HG03066 (cell line): ENCODE results near the gene OXLD1.
"Not testable (repeated sequence)": the region's sequence is repeated elsewhere in the genome, so short reads cannot be mapped to it uniquely, and the experiment has no call there.

ENCODE experiments used
- ATAC-seq: cut with Tn5 transposase; IDR thresholded peaks from one replicate; pipeline ENCODE4 v1.9.1; 2021; ENCODE audit warnings: low read depth; ENCODE audit not compliant: unreplicated experiment

The OXLD1 gene

DNA sequence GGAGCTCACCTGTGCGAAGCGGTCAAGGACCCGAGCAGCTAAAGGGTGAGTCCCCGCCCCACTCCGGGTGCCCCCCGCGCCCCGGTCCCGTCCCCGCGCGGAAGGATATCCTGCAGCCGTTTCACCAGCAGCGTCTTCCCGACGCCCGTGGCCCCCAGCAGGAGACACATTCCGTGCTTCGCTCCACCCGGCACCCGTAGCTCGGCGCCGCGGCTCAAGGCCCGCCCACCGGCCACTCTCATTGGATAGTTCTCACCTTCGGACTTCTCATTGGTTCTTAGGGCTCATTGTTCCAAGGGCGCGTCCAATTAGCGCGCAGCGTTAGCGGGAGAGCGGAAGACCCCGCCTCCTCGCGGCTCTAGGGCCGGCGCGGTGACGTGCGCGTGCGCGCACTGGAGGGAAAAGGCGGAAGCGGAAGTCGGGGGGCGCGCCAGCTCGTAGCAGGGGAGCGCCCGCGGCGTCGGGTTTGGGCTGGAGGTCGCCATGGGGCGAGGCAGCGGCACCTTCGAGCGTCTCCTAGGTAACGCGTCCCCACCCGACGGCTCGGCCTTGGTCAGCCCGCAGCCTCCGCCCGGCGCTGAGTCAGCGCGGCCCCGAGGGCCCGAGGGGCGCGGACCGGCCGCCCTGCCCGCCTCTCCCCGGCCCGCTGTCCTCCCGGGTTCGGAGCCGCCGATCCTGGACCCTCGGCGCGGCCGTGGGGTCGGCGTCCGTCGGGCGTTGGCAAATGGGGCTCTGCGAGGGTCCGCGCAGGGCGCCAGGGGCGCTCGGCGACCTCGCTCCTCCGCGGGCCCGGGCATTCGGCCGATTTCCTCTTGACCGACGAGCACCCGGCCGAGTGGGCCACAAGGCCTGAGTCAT lies 17.4 kb upstream of the OXLD1 start, which contains the start of the genes ARL16 and HGS:
TSS of gene ARL16 (minus strand) at position 214 of the 858 bp plus-strand sequence. CDS start at position 170, 44 bp downstream.
TSS of gene HGS (plus strand) at position 428 of the 858 bp plus-strand sequence. CDS start at position 484, 56 bp downstream.
- peak; percentile 98 for ATAC-seq

DNA sequence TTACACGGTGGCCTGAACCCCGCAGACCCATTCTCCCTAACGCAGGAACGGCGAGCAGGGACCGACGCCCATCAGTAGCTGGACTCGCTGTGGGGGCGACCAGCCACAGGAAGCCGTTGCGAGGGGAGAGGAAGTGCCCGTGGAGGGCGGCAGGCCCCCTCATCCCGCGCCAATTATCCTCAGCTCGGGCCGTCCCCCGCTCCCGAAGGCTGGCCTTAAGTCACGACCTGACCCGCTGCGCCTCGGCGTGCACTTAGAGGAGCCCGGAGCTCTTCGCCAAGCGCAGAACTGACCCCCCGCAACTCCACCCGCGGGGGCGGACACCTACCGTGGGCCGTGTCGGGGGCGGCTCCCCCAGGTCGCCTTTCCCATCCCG lies 16.8 kb upstream of the OXLD1 start:
- peak; percentile 3 for ATAC-seq

DNA sequence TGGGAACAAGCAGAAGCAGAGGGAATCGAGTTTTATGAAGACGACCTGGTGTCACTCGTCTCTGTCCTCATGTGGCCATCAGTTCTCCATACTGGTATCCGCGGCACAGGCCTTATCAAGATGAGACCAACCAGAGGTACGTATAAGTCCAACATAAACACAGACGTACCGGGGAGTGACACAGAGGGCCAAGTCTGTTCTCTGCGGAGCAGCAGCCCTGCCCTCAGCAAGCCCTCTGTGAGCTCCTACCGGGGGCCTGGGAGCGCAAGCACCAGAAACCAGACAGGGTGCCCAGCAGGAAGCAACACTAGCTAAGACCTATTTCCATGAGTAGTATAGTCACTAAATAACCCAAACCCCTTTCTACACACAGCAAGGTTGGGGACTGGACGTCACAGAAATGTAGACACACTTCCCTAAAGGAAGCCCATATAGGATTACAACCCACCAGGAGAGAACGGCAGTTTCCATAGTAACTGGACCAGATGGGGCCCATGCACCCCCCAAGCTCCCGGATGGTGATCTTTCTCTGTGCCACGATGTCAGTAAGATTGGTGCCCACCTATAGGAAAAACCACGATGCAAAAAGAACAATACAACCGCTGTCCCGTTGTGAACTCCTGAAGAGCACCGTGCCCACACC lies 16.3 kb upstream of the OXLD1 start:
- ATAC-seq = no peak

DNA sequence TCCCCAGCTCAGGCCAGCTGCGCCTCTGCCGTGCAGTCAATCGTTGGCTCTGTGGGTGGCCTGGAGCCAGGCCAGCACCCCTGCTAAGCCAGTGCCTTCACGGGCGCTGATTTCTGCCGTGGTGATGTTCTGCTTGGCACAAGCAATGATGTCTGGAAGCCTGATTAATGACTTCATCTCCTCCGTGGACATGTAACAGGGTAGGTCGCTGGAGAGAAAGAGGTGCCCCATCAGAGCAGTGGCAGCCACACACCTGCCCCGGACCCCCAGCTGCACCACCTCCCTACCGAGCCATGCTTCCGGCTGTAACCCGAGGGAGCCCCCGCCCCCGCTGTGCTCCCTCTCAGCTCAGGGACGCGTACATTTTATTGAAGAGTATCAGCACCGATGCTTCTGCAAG lies 15.3 kb upstream of the OXLD1 start:
- ATAC-seq = no peak

DNA sequence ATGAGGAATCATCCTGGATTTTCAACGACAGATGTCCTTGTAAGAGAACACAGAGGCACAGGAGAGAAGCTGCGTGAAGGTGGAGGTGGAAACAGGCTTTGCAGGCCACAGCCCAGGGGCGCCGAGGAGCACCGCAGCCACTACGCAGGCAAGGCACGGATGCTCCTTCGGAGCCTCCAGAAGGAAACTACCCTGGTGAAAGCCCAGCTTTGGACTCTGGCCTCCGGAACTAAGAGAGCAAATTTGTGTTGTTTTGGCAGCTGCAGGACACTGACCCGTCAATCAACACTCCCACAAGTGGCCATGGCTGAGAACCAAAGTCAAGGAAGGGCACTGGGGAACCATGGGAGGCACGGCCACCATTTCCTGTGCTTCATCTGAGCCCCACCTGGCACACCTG lies 13.7 kb upstream of the OXLD1 start:
- no peak for ATAC-seq

DNA sequence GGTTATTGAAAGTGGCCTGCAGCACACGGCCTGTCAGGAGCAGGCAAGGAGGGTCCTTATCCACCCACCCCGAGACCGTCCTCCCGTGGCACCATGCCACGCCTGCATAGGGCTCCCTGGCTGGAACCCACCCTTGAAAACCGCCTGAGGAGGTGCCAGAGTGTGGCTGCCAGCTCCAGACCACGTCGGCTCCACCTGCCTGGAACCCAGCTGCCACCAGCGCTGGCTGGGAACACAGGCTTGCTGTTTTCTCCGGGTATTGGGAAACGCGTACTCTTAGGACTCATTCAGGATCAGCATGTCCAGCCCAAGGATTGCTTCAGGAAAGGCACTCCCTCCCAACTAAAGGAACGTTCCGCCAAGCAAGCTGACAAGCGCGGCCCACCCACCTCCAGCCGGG lies 10.5 kb upstream of the OXLD1 start:
- ATAC-seq = no peak

DNA sequence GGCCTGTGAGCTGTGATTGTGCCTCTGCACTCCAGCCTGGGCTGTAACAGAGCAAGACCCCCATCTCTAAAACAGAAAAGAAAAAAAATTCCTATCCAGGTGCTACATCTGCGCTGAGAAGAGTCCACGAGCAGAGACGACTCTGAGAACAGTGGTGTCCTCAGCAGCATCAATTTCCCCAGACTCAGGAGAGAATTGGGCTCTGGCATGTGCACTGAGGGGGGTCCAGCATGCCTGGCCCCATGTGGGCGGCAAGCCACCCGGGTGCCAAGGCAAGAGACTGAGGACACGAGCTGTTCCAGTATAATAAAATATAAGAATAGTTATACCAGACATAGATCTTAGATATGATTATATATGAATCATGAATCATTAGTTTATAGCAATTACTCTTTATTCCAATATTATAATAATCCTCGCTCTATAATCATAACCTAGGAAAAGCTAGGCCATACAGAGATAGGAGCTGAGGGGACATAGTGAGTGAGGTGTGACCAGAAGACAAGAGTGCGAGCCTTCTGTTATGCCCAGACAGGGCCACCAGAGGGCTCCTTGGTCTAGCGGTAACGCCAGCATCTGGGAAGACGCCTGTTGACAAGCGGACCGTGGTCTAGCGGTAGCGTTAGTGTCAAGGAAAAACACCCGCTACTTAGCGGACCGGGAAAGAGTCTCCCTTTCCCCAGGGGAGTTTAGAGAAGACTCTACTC lies 9.3 kb upstream of the OXLD1 start:
- ATAC-seq = not testable (repeated sequence)

DNA sequence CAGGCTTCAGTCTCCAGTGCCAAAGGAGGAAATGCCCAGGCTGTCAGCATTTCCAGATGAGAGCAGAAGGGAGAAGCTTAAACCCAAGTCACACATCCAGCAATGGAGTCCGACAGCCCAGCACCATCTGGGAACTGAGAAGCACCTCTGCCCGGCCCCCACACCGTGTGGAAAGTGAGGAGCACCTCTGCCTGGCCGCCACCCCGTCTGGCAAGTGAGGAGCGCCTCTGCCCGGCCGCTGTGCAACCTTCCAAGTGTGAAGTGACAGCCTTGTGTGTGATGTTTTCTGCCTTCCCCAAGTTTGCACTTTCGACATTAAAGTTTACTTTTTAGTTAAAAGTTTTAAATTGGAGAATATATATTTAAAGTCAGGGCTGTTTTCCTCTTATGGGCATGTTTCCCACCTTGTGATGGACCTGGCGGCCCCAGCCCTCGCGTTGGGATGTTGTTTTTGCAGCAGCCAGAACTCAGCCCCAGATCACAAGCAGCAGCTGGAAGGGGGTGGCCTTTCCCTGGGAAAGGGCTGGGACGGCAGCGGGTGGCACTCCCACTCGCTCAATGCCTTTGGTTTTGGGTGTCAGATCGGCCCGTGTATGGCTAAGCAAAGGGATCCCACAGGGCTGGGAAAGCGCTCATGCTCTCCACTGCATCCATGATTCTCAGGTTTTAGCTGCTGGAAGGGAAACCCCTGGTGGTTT lies 7.3 kb upstream of the OXLD1 start:
- ATAC-seq = no peak

DNA sequence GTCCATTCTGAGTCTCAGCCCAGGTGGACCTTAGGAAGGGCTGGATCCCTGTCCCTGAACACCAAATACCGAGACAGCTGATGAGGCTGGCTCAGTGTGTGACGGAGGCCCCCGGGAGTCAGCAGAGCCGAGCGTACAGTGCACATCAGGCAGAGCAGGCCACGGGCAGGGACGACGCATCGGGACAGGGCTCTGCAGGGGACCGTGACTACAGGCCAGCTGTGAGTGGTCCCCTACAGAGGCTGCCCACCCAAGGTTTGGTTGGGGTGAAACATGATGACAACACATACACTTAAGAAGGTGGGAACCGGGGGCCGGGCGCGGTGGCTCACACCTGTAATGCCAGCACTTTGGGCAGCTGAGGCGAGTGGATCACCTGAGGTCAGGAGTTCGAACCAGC lies 6.5 kb upstream of the OXLD1 start:
- no peak for ATAC-seq

DNA sequence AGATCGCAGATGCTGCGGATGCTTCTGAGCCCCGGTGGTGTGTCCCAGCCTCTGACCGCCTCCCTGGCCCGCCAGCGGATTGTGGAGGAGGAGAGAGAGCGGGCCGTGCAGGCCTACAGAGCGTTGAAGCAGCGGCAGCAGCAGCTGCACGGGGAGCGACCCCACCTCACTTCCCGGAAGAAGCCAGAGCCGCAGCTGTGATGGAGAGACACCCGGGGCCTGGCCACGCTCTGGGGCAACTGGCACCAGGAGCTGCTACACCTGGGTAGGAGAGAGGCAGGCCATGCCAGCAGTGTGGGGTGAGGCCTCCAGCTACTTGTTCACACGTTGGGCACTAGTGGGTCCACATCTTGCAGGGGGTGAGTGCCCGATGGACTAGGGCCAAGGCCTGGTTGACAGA lies 6.1 kb upstream of the OXLD1 start:
- no peak for ATAC-seq

DNA sequence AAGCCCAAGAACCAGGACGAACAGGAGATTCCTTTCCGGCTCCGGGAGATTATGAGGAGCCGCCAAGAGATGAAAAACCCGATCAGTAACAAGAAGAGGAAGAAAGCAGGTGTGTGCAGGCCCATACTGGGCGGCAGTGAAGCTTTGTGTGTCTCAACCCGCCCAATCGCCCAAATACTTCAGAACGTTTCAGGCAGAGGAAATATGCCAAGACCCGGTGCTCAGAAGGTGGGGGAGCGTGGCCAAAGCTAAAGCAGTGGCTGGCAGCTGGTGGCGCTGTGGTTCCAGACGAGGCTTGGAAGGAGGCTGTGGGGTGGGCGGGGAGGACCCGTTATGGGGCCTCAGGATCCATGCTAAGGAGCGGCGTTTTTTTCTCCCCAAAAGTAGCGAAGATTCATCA lies 1.3 kb upstream of the OXLD1 start:
- no peak for ATAC-seq

DNA sequence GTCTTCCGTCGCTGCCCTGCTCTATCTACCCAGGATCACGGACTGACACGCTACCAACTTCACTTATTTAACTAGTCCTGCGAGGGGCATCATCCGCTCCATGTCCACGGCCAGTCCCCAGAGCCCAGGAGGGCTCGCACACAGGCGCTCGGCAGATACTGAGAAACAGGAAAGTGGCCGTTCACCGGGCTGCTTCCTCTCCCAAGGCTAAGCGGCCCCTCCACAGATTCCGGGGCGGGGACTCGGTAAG lies 388 bp downstream of the OXLD1 start:
- ATAC-seq = peak; percentile 21

DNA sequence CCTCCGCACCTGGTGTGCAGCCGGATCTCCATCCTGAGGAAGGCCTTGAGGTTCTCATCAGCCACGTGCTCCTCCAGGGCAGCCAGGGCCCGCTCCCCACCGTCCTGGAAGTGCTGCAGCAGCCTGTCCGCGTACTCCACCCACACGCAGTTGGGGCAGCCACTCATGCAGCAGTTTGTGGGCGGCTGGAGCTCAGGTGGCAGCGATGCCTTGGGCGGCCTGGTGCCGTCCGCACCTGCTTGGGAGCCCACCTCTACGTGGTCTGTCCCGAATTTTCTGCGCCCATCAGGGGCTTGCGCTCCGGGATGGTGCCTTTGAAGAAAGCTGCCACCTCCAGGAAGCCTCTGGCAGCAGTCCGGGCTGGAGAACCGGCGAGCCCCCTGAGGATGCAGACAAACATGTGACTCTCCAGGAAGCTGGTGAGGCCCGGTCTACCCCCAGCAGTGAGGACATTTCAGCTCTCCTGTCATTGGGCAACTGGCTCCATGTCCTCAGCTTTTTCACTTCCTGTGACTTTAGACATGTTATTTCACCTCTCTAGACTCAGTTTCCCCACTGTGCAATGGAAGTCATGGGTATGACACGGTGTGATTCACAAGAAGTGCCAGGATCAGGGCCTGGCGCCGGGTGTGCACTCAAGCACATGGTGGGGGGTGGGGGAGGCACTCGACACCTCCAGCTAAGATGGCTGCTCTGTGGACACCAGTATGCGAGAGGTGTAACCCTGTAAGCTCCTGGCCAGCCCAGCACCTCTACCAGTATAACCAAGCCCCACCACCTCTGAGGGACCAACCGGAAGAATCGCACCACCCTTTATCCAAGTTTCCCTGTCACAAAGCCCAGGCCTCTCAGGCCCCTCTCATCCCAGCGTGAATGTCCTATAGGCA lies 957 bp downstream of the OXLD1 start:
- ATAC-seq = no peak

DNA sequence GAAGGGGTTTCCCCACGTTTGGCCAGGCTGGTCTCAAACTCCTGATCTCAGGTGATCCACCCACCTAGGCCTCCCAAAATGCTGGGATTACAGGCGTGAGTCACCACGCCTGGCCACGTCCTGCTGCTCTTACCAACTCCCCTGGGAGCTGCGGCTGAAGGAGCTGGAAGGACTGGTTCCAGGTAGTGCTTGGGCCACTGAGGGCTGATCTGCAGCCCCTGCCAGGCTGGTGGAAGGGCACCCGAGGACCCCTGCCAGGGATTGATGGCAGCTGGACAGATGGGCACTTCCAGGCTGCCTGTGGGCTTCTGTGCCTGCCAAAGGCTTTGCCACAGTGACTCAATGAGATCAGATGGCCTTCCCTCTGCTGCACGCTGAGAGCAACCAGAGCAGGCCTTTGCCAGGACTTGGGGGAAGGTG lies 2.3 kb downstream of the OXLD1 start:
- ATAC-seq = no peak

DNA sequence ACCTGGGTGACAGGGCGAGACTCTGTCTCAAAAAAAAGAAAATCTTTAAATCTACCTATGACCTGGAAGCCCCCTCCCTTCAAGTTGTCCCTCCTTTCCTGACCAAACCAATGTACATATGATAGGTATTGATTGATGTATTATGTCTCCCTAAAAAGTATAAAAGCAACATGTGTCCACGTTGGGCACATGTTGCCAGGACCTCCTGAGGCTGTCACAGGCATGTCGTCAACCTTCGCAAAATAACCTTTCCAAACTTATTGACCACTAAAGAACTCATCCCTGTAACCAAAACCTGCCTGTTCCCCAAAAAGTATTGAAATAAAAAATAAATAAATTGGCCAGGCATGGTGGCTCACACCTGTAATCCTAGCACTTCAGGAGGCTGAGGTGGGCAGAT lies 4.4 kb downstream of the OXLD1 start:
- ATAC-seq = no peak

DNA sequence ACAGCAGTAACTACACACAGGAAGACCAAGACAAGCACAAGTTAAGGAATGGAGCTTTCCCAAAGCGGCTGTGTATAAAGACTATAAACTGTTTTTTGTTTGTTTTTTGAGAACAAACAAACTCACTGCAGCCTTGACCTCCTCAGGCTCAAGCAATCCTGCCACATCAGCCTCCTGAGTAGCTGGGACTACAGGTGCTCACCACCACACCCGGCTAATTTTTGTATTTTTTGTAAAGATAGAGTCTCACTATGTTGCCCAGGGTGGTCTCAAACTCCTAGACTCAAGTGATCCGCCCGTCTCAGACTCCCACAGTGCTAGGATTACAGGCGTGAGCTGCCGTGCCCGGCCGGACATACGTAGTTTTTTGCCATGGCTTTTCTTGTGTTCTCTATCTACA lies 6.0 kb downstream of the OXLD1 start:
- ATAC-seq = no peak

DNA sequence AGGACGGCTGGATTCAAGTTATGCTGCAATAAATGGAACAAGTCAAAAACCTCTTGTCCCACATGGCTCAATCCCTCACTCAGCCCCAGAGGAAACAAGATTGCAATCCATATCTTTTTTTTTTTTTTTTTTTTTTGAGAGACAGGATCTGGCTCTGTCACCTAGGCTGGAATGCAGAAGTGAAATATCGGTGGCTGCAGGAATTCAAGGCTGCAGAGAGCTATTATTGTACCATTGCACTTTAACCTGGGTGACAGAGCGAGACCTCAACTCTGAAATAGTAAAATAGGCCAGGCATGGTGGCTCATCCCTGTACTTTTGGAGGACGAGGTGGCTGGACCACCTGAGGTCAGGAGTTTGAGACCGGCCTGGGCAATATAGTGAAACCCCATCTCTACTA lies 7.4 kb downstream of the OXLD1 start:
- ATAC-seq = no peak

DNA sequence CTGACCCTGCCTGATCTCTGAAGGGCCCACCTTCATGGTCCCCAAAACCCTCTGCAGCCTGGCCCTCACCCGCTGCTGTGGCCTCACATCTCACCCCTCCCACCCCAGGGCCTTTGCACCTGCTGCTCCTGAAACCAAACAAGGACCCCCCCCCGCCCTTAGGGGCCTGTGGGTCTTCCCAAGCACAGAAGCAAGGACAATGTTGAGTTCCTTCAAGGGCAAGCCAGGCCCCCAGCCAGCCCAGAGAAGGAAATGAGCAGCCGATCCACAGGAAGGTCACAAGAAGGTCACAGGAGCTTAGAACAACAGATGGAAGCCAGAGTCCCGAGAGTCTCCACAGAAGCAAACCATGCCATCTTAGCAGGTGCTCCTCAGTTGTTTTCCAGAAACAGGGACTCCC lies 9.6 kb downstream of the OXLD1 start:
- no peak for ATAC-seq

DNA sequence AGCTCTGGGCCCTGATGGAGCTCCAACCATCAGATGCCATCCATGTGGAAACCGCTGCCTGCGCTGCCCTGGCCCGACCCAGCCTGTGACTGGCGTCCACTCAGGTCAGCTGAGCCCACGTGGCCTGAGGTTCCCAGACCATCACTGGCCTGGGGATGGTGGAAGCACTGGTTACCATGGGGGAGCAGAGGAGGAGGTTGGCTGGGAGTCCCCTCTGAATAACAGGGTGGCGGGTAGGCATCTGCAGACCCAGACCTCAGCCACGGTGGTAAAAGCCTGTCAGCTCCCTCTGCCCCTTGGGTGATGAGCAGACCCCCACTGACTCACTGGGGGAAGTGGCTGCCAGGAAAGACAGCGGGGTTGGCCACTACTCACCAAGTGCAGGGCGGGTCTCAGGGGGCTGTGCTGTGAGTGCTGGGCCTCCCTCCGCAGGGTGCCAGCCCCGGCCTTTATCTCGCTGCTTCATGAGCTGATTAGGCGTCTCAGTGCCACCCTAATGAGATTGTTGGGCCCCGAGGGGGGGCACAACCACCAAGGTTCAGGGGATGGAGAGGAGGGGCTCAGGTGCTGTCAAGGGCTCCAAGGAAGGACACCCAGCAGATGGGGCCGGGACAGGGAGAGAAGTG lies 10.2 kb downstream of the OXLD1 start, which contains the start of gene PDE6G:
TSS of gene PDE6G (minus strand) at position 425 of the 626 bp plus-strand sequence. CDS start 3,237 bp downstream, outside the sequence.
- no peak for ATAC-seq
